Vagina (tissue), 2 donors: ENCODE results near the gene TTC39B.

Experiments used
- POLR2A ChIP-seq, 2 donors: fragments of 450-650 bp; IDR thresholded peaks; one replicate each; pipeline ENCODE4 v1.6.1; 2017; ENCODE audit warnings: antibody characterized with exemption in 2 of 2, mild to moderate bottlenecking in 2 of 2, moderate library complexity in 2 of 2
- POLR2AphosphoS5 ChIP-seq, 2 donors: sonication (generic); formaldehyde crosslinking; IDR thresholded peaks; one replicate each; pipeline ENCODE4 v1.9.0; 2017; ENCODE audit warnings: antibody characterized with exemption in 2 of 2, mild to moderate bottlenecking in 2 of 2, low read depth in 1 of 2; ENCODE audit not compliant: insufficient read depth in 1 of 2
- TF ChIP-seq, protein P1 (sequence below), 3 experiments: fragments of 450-650 bp in 2 of 3; fragments of 200-600 bp in 1 of 3; sonication (generic) in 1 of 3; IDR thresholded peaks; one replicate each; pipeline ENCODE4 v1.5.1; 2017 to 2019; ENCODE audit warnings: antibody characterized with exemption in 3 of 3, mild to moderate bottlenecking in 2 of 3, moderate library complexity in 2 of 3

DNA sequence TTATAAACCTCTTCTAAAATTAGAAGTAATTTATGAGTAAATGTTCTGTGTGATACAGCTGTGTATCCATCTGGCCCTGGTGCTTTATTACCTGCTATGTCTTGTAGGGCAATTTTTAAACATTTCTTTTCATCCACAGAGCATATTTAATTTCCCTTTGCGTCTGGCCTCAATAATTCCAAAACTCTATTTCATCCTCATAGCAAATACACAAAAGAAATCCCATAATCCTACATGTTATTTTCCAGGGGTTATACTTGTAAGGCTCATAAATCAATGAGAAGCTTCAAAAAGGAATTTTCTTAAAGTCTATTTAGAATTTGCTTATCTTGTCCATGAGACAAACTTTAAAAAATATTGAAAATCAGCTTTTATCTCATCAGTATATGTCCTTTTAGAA is 167.0 kb downstream of the TTC39B start:
- TF ChIP-seq, protein P1, sequence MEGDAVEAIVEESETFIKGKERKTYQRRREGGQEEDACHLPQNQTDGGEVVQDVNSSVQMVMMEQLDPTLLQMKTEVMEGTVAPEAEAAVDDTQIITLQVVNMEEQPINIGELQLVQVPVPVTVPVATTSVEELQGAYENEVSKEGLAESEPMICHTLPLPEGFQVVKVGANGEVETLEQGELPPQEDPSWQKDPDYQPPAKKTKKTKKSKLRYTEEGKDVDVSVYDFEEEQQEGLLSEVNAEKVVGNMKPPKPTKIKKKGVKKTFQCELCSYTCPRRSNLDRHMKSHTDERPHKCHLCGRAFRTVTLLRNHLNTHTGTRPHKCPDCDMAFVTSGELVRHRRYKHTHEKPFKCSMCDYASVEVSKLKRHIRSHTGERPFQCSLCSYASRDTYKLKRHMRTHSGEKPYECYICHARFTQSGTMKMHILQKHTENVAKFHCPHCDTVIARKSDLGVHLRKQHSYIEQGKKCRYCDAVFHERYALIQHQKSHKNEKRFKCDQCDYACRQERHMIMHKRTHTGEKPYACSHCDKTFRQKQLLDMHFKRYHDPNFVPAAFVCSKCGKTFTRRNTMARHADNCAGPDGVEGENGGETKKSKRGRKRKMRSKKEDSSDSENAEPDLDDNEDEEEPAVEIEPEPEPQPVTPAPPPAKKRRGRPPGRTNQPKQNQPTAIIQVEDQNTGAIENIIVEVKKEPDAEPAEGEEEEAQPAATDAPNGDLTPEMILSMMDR (IDR thresholded peaks at IDR 0.05): no peak
- TF ChIP-seq POLR2A (IDR thresholded peaks at IDR 0.05): no peak
- no peak for TF ChIP-seq POLR2AphosphoS5 (IDR thresholded peaks at IDR 0.05; ENCODE audit: insufficient read depth in 1 of 2, low read depth in 1 of 2)
